CD4-positive, alpha-beta T cell treated with Interleukin-12 subunit alpha and Interleukin-12 subunit beta, for 1 hour (primary cell): ENCODE data around the gene IL20RB.
"Not testable (repeated sequence)": the region's sequence is repeated elsewhere in the genome, so short reads cannot be mapped to it uniquely, and the experiment has no call there.

Source experiments
- DNase-seq: peaks from one replicate; pipeline ENCODE4 v3.0.0-alpha.2; 2020

Gene IL20RB

DNA sequence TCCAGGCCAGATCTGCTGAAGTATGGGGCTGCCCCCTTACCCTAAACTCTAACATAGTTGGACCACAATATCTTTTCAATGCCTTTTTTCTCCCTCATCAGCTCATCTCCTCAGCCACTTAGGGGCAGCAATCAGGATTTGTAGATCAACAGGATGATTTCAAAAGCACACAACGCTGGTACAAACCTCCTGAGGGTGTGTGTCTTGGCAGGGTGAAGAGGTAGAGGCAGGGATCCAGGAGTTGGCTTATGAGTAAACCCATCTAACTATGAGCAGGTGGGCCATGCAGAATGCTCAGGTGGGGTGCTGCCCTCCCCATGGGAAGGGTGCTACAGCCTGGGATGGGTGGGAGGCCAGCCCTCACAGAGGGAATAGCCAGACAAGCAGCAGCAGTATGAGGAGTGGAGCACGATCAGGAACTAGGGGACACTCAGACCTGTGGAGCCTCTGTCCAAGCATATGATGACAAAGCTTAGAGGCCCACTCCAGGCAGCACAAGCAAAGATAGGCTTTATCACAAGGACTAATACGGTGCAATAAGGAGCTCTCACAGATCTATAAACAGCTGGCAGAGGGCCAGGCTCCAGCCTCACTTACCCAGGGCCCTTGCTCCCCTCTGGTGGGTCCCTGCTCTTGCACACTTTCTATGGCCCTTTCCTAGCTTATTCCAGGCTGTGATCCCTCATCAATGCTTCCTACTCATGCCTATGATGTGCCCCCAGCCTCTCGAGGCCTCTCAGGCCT lies 32.2 kb downstream of the IL20RB start:
- DNase-seq: no peak

DNA sequence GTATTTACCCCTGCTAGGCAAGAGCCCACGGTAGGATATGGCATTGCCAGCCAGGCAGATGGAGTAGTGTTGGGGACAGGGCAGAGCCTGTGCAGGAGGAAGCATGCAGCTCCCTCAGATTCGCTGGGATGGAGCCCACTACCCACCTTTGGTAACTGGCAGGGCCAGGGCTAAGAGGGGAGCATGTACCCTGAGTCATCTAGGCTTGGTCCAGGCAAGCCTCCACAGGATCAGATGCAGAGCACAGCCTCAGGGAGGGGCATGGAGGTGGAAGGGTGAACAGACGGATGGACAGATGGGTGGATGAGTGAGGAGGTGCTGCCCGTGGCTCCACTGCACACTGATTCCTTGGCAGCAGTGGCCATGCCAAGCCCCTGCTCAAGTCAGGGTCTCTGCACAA lies 33.0 kb downstream of the IL20RB start:
- DNase-seq: no peak

- DNase-seq: no peak
These were observed 34.3 kb downstream of the IL20RB start for GRCh38 chr3:136992115-136992514.

DNA sequence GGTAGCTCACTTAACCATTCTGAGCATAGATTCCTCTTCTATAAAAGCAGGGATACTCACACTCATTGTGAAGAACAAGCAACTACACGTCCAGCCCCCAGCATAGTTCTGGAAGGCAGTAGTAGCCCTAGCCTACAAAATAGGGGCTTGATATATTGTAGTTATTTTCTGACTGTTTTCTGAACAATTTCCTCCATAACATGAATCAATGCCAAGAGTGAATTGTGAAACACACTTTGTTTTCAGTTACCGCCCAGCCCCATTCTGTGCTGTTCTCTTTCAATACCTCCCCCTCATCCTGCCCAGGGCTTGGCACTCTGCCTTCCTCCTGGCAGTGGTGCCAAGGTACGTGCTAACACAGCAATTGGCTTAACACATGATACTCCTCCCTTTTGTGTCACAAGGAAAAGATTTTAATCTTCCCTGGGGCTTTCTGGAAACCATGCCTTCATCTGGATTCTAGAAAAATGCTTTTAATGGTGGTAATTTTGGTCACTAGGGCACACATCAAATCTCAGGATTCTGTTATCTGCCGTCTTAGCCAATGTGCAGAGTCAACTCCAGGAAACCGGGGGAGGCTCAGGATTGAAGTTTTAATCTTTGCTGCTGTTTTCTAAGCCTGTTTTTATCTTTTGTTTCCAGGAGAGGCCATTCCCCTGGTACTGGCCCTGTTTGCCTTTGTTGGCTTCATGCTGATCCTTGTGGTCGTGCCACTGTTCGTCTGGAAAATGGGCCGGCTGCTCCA lies 37.2 kb downstream of the IL20RB start:
- no peak for DNase-seq

DNA sequence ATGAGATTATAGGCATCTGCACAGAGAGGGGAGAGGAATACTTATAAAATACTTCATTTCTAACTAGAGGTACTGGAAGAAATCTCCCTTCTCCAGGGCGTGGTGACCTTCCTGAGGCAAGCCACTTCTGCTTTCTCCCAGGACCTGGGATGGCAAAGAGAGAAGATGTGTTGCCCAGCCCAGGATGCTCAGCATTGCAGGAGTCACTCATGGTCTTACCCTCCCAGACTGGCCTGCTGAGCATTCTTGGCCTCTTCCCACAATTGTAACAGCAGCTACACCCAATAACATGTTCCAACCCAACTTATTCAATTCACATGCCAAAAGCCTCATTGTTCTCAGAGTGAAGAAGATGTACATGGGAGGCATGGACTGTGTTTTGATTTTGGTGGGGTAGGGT lies 37.9 kb downstream of the IL20RB start:
- no peak for DNase-seq

DNA sequence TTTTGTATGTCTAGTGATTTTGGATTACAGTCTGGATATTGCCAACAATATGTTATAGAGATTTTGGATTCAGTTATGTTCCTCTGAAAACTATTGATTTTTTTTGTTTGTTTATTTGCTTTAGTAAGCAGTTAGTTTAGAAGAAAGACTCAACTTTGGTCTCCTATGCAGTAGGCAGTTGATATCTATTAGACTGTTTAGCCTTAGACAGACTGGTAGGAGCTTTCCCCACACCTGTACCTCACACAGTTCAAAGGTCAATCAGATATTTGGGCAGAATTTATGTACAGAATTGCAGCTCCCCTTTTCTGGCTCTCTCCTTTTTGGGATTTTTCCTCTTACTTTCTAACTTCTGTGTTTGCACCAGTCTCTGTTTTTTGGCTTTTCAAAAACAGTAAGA lies 42.3 kb downstream of the IL20RB start:
- DNase-seq: no peak

- not testable (repeated sequence) for DNase-seq
These were observed 49.6 kb downstream of the IL20RB start for GRCh38 chr3:137007376-137007775.

DNA sequence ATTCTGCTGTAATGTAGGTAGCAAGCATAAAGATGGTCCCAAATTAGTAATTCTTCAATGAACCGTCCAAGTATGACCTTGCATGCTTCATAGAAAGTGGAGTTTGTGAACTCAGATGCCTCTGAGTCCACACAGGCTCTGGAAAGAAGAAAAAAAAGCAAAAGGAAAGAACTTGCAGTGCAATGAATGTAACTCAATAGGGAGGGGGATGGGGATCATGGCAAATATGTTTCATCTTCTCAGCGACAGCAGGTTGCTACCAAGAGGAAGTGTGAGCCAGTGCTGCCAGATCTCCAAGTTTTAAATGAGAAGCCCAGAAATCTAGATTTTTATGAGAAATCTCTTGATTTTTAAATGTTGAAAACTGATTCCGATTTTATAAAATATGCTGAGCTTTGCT lies 50.3 kb downstream of the IL20RB start:
- no peak for DNase-seq

DNA sequence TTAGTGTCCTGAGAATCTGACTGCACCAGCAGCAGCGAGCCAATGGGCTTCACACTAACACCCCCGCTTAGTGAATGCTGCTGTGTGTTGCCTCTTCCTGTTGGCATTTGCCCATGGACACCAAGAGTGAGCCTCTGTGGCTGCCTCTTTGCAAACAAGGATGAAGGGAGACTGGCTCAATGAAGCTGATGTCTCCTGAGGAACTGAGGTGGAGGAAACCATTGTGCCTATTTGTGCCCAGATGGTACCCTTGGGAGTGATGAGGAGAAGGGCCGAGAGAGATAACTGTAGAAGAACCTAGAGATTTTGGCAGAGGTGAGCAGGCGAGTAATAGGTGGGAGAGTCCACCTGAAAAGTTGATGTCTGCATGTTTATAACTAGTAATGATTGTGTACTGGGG lies 51.2 kb downstream of the IL20RB start:
- no peak for DNase-seq

DNA sequence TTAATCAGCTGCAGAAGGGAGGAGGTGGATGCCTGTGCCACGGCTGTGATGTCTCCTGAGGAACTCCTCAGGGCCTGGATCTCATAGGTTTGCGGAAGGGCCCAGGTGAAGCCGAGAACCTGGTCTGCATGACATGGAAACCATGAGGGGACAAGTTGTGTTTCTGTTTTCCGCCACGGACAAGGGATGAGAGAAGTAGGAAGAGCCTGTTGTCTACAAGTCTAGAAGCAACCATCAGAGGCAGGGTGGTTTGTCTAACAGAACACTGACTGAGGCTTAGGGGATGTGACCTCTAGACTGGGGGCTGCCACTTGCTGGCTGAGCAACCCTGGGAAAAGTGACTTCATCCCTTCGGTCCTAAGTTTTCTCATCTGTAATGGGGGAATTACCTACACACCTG lies 52.4 kb downstream of the IL20RB start:
- DNase-seq: no peak

- no peak for DNase-seq
These were observed 53.4 kb downstream of the IL20RB start for GRCh38 chr3:137011153-137011552.

- DNase-seq: no peak
These were observed 54.3 kb downstream of the IL20RB start for GRCh38 chr3:137012097-137012501.

DNA sequence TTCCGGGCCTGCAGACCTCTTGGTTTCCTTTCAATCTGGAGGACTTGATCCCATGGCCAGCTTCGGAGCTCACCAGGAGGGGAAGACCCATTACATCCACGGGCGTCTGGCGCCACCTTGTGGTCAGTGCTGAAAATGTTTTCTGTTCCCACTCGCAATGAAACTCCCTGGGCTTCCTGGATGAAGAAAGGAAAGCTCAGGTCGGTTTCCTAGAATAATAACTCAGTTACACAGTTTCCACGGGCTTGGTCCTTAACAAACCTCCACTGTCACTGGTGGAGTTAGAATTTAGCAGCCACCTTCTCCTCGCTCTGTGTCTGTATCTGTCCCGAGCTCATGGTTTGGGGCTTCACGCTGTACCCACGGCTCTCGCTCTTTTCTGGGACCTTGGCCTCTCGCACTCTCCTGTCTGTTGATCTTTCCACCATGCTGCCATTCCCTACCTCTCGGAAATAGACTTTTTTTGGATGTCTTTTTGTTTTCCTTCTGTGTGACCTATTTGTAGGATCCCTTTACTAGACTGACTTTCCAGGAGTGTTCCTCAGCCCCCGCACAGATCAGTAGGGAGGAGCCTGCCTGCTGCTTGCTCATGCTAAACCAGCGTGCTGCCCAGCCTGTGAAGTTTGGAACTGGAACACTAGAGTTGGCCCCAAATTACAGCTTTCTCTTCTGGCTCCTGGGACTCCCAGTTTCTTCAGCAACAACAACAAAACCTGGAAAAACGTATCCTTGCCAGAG lies 56.3 kb downstream of the IL20RB start:
- DNase-seq: peak; percentile 85

DNA sequence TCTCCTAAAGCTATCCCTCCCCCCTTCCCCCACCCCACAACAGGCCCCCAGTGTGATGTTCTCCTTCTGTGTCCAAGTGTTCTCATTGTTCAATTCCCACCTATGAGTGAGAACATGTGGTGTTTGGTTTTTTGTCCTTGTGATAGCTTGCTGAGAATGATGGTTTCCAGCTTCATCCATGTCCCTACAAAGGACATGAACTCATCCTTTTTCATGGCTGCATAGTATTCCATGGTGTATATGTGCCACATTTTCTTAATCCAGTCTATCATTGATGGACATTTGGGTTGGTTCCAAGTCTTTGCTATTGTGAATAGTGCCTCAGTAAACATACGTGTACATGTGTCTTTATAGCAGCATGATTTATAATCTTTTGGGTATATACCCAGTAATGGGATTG lies 59.5 kb downstream of the IL20RB start:
- DNase-seq: not testable (repeated sequence)

DNA sequence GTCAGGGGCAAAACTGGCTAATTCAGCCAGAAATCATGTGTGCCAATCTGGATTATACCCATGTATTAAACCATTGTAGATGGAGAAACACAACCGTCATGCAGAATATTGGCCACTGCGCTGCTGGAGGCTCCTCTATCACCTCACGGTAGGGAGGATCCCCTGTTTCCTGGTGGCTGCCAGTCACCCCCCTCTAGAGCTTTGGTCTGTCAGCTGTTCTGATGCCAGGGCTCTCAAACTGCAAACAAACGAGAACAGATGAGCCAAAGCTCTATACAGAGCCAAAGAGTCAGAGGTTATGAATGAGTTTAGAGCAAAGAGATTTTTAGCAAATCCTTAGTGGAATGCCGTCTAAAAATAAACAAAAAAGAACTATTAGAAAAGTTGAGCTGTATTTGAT lies 62.5 kb downstream of the IL20RB start:
- no peak for DNase-seq

- DNase-seq: no peak
These were observed 63.1 kb downstream of the IL20RB start for GRCh38 chr3:137020888-137021287.

GRCh38 chr3:137024348-137024747 lies 66.6 kb downstream of the IL20RB start:
- DNase-seq: no peak

DNA sequence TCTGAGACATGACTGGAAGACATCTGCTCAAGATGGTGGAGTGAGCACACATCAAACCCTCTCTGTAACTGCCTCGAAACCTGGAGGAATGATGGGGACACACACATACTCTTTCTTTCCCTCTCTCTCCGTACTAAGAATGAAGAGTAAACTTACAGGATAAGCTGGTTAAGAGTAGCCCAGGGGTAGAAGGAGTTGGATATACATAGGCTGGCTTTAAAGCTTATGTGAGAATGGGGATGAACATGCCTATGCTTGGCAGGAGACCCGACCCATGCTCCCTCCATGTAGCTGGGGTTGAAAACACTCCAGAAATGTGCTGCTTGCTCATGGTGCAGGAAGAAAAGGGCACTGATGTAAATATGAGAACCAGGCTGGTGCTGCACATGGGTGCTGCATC lies 68.9 kb downstream of the IL20RB start:
- DNase-seq: no peak

- peak; percentile 62 for DNase-seq
These were observed 74.8 kb downstream of the IL20RB start for GRCh38 chr3:137032465-137033120.

GRCh38 chr3:137035631-137036030 lies 77.8 kb downstream of the IL20RB start:
- DNase-seq: no peak

GRCh38 chr3:137039570-137039969 lies 81.8 kb downstream of the IL20RB start:
- no peak for DNase-seq

- DNase-seq: no peak
These were observed 83.5 kb downstream of the IL20RB start for GRCh38 chr3:137041251-137041650.

DNA sequence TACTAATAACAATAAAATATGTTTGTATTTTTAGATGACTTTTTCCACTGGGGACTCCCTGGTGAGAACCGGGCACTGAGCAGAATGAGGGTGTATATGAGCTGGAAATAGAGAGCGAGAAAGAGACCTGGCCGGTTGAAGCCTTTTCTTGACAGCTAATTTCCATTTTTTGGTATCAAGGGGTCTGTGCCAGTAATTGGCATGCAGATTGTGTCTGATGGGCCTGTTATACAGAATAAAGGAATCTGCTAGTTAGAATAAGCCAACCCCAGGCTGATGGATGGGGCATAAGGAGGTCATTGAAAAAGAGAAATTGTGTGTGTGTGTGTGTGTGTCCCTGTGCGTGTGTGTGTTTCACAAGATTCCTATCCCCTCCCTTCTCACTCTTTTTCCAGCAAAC lies 83.9 kb downstream of the IL20RB start:
- DNase-seq: no peak
